HCT116 (cell line): ENCODE data around the gene SPSB3.

ENCODE experiments used
- CEBPB ChIP-seq: IDR thresholded peaks from 2 replicates; pipeline ENCODE4 v1.6.1; 2012; ENCODE audit warnings: low read depth
- CTCF ChIP-seq, 3 experiments: fragments of 200-600 bp in 1 of 3; sonication (generic) in 1 of 3; IDR thresholded peaks in 2 of 3; conservative IDR thresholded peaks in 1 of 3; 2 replicates each; pipeline ENCODE4 v1.5.1; 2012 to 2017; ENCODE audit warnings: low read depth in 2 of 3, low read length in 2 of 3, antibody characterized with exemption in 1 of 3, borderline replicate concordance in 1 of 3, control low read depth in 1 of 3, mild to moderate bottlenecking in 1 of 3, mixed read lengths in 1 of 3, mixed run types in 1 of 3, moderate library complexity in 1 of 3; ENCODE audit not compliant: insufficient read depth in 1 of 3
- EZH2 ChIP-seq: fragments of 200-600 bp; sonication (generic); IDR thresholded peaks from 2 replicates; pipeline ENCODE4 v1.6.1; 2017; ENCODE audit warnings: antibody characterized with exemption, mixed run types
- EZH2phosphoT487 ChIP-seq: fragments of 200-600 bp; IDR thresholded peaks from 2 replicates; pipeline ENCODE4 v1.6.1; 2018; ENCODE audit warnings: antibody characterized with exemption, borderline replicate concordance
- MAX ChIP-seq: IDR thresholded peaks from 2 replicates; pipeline ENCODE4 v1.6.1; 2012
- POLR2A ChIP-seq: IDR thresholded peaks from 2 replicates; pipeline ENCODE4 v1.7.0; 2011; ENCODE audit warnings: borderline replicate concordance; ENCODE audit not compliant: insufficient read depth, insufficient read length; ENCODE audit errors: extremely low read depth
- POLR2AphosphoS5 ChIP-seq: IDR thresholded peaks from 2 replicates; pipeline ENCODE4 v1.6.1; 2011; ENCODE audit warnings: mild to moderate bottlenecking, low read depth, low read length, moderate library complexity
- RAD21 ChIP-seq: IDR thresholded peaks from 2 replicates; pipeline ENCODE4 v1.6.1; 2012; ENCODE audit warnings: low read depth, mild to moderate bottlenecking
- SIN3A ChIP-seq: IDR thresholded peaks from 2 replicates; pipeline ENCODE4 v1.6.1; 2012; ENCODE audit warnings: low read depth
- SP1 ChIP-seq: IDR thresholded peaks from 2 replicates; pipeline ENCODE4 v1.6.1; 2012; ENCODE audit warnings: low read depth
- SRF ChIP-seq: IDR thresholded peaks from 2 replicates; pipeline ENCODE4 v1.6.1; 2012; ENCODE audit warnings: low read depth
- YY1 ChIP-seq: IDR thresholded peaks from 2 replicates; pipeline ENCODE4 v1.6.1; 2011; ENCODE audit warnings: low read length, low read depth, moderate library complexity, mild to moderate bottlenecking; ENCODE audit not compliant: insufficient replicate concordance; ENCODE audit errors: extremely low read depth
- ZNF274 ChIP-seq: fragments of 200-500 bp; sonication (Bioruptor generic); IDR thresholded peaks from 2 replicates; pipeline ENCODE4 v1.6.1; 2014; ENCODE audit warnings: mild to moderate bottlenecking, low read depth, low read length, inconsistent platforms

DNA sequence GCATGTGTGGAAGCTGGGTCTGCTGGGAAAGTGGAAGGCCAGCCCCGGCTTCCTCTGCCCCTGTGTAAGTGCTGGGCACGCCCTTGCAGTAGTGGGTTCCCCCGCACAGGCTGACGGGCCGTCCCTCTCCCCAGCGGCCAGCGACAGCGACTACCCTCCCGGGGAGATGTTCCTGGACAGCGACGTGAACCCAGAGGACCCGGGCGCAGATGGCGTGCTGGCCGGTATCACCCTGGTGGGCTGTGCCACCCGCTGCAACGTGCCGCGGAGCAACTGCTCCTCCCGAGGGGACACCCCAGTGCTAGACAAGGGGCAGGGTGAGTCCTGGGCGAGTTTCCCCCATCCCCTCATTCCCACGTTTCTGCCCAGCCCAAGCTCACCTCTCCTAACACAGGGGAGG is 16.5 kb downstream of the SPSB3 start:
- TF ChIP-seq POLR2A (no peak), CTCF (IDR thresholded peaks at IDR 0.05 in 2 of 3, conservative IDR thresholded peaks at IDR 0.05 in 1 of 3; ENCODE audit: borderline replicate concordance in 1 of 3, insufficient read depth in 1 of 3, low read depth in 2 of 3, low read length in 2 of 3) (no peak), SIN3A (no peak), CEBPB (no peak), POLR2AphosphoS5 (no peak), YY1 (no peak), RAD21 (no peak), MAX (no peak), SP1 (no peak), ZNF274 (no peak), SRF (no peak), EZH2phosphoT487 (no peak), EZH2 (no peak)
